Measurements from ENCODE around the gene EIF3D.

Gene EIF3D

GRCh38 chr22:36506637-36507517, 22.1 kb downstream of the EIF3D start, which contains the start of gene FOXRED2:
Gene FOXRED2 (minus strand): TSS chr22:36507040. CDS start chr22:36506422, 618 bp downstream.
- peak; percentile 71 to 75 for DNase-seq (ENCODE audit: low read depth in 2 of 2)

- DNase-seq (ENCODE audit: low read depth in 2 of 2): no peak
Observed at GRCh38 chr22:36505998-36506635, 22.8 kb downstream of the EIF3D start.

GRCh38 chr22:36497910-36498665, 30.9 kb downstream of the EIF3D start:
- no peak for DNase-seq (ENCODE audit: low read depth in 2 of 2)

GRCh38 chr22:36493690-36494110, 35.3 kb downstream of the EIF3D start:
- DNase-seq (ENCODE audit: low read depth in 2 of 2): no peak

- no peak for DNase-seq (ENCODE audit: low read depth in 2 of 2)
Observed at GRCh38 chr22:36492109-36492508, 36.9 kb downstream of the EIF3D start.

GRCh38 chr22:36491155-36491554, 37.8 kb downstream of the EIF3D start:
- DNase-seq (ENCODE audit: low read depth in 2 of 2): no peak

- peak in 1 of 2 donors; percentile 45 for DNase-seq (ENCODE audit: low read depth in 2 of 2)
Observed at GRCh38 chr22:36486619-36487384, 42.2 kb downstream of the EIF3D start.

- peak; percentile 90 to 93 for DNase-seq (ENCODE audit: low read depth in 2 of 2)
Observed at GRCh38 chr22:36481393-36482168, 47.4 kb downstream of the EIF3D start, which contains the start of gene TXN2. Gene TXN2 (minus strand): TSS chr22:36481640. CDS start chr22:36480837, 803 bp downstream.

- no peak for DNase-seq (ENCODE audit: low read depth in 2 of 2)
Observed at GRCh38 chr22:36480941-36481392, 48.0 kb downstream of the EIF3D start.

- DNase-seq (ENCODE audit: low read depth in 2 of 2): no peak
Observed at GRCh38 chr22:36478966-36479365, 50.0 kb downstream of the EIF3D start.

GRCh38 chr22:36475341-36475740, 53.6 kb downstream of the EIF3D start:
- DNase-seq (ENCODE audit: low read depth in 2 of 2): no peak

- DNase-seq (ENCODE audit: low read depth in 2 of 2): no peak
Observed at GRCh38 chr22:36472689-36473088, 56.3 kb downstream of the EIF3D start.

- no peak for DNase-seq (ENCODE audit: low read depth in 2 of 2)
Observed at GRCh38 chr22:36471341-36471821, 57.6 kb downstream of the EIF3D start.

- DNase-seq (ENCODE audit: low read depth in 2 of 2): no peak
Observed at GRCh38 chr22:36470994-36471331, 58.0 kb downstream of the EIF3D start.

- peak; percentile 65 to 68 for DNase-seq (ENCODE audit: low read depth in 2 of 2)
Observed at GRCh38 chr22:36470162-36470993, 58.6 kb downstream of the EIF3D start.

- no peak for DNase-seq (ENCODE audit: low read depth in 2 of 2)
Observed at GRCh38 chr22:36469094-36469710, 59.8 kb downstream of the EIF3D start.

- DNase-seq (ENCODE audit: low read depth in 2 of 2): no peak
Observed at GRCh38 chr22:36467946-36468345, 61.0 kb downstream of the EIF3D start.

- no peak for DNase-seq (ENCODE audit: low read depth in 2 of 2)
Observed at GRCh38 chr22:36467042-36467810, 61.7 kb downstream of the EIF3D start.

Data from stimulated activated CD8-positive, alpha-beta memory T cell treated with anti-CD3 and anti-CD28 coated beads, Interleukin-7, amount 100 ng/mL, for 1 hour (primary cell).